Bone marrow (tissue), 2 donors: Measurements from ENCODE around the gene CPE.
"Not testable (repeated sequence)": the region's sequence is repeated elsewhere in the genome, so short reads cannot be mapped to it uniquely, and the experiment has no call there.

Experiments used
- DNase-seq, 2 donors: peaks; one replicate each; lab custom pipeline; 2025; lab: John Stamatoyannopoulos, UW

The CPE gene

DNA sequence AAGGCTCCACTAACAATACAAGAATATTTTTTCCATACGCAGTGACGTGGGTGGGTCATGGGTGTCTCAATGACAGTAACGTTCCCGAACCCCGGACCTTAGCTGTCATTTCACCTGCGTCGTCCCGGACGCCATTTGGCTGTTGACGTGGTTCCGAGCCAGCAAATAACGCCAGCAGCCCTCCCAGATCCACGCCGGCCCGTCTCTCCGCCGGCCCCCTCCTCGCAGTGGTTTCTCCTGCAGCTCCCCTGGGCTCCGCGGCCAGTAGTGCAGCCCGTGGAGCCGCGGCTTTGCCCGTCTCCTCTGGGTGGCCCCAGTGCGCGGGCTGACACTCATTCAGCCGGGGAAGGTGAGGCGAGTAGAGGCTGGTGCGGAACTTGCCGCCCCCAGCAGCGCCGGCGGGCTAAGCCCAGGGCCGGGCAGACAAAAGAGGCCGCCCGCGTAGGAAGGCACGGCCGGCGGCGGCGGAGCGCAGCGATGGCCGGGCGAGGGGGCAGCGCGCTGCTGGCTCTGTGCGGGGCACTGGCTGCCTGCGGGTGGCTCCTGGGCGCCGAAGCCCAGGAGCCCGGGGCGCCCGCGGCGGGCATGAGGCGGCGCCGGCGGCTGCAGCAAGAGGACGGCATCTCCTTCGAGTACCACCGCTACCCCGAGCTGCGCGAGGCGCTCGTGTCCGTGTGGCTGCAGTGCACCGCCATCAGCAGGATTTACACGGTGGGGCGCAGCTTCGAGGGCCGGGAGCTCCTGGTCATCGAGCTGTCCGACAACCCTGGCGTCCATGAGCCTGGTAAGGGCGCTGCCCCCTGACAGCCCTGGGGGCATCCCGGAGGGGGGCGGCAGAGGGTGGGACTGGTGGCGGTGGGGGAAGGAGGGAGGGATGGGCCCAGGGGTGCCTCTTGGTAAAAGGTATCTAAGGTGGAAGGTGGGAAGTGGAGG lies at the start of gene CPE:
Gene CPE, plus strand, starts transcription at position 264 of the 933 bp plus-strand sequence. Its CDS starts 214 bp downstream, at position 478.
- peak in 1 of 2 donors; percentile 22 for DNase-seq

DNA sequence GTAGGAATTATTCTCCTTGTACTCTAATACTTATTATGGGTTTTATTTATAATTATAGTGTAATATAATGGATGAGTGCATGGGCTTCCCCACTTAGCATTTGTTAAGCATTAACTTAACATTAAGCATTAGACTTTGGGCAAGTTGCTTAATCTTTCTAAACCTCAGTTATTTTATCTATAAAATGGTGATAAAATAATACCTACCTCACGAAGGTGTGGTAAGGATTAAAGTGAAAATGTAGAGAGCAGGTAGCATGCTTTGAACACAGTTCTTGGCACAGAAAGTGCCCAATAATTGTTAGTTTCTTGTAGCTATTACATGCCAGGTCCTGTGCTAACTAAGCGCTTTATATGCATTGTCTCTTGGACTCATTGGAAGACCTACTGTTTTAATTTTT lies 48.7 kb upstream of the CPE start:
- DNase-seq = no peak

DNA sequence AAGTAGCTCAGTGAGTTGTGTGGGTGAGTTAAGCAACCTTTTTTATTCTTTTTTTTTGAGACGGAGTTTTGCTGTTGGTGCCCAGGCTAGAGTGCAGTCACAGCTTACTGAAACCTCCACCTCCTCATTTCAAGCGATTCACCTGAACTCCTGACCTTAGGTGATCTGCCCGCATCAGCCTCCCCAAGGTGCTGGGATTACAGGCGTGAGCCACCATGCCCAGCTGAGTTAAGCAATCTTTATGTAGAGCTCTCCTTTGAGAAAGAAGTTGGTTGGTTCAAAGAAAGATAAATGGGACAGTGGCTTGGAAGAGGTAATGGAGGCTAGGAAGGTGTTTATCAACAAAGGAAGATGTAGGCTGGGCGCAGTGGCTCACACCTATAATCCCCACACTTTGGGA lies 48.1 kb upstream of the CPE start:
- no peak for DNase-seq

DNA sequence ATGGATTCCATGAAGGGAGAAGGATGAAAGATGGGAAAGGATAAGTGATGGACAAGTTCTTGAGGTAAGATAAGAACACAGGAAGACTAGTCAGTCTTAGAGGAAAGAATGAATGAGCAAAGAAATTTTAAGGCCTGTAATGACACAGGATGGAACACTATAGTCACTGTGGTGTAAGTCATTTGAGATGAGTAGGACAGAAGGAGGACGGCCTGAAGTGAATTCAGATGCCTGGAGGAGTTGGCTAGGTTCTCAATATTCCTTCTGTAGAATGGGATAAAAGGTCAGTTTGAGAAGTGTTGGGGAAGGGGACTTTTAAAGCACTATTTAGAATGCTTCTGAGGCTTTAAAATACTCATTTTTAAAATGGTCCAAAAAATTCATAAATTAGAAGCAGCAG lies 47.4 kb upstream of the CPE start:
- DNase-seq = no peak

DNA sequence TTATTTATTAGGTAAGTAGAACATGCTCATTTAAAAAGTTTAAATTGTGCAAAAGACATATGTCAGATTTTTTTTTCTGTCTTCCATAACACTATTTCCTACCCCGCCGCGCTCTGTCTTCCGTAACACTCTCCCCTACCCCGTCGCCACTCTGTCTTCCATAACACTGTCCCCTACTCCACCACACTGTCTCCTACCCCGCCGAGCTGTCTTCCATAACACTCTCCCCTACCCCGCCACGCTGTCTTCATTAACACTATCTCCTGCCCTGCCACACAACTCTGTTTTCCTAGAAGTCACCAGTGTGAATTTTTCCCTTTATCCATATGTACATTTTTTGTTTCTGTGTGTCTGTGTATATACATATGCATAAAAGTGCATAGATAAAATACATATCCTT lies 47.0 kb upstream of the CPE start:
- no peak for DNase-seq

DNA sequence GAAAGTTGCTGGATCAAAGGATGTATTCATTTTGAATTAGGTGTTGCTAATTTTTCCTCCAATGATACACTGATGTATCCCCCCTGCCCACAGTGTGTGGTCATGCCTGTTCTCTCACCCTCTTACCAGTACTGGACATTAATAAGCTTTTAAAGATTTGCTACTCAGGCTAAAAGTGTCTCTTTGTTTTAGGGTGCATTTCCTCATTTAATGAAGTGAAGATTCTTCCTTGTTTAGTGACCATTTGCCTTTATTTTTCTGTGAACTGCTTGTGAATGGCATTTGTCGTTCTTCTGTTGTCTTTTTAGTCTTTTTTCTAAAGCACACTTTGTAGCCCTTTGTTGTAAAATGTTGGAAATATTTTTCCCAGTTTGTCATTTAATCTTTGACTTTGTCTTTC lies 46.3 kb upstream of the CPE start:
- no peak for DNase-seq

DNA sequence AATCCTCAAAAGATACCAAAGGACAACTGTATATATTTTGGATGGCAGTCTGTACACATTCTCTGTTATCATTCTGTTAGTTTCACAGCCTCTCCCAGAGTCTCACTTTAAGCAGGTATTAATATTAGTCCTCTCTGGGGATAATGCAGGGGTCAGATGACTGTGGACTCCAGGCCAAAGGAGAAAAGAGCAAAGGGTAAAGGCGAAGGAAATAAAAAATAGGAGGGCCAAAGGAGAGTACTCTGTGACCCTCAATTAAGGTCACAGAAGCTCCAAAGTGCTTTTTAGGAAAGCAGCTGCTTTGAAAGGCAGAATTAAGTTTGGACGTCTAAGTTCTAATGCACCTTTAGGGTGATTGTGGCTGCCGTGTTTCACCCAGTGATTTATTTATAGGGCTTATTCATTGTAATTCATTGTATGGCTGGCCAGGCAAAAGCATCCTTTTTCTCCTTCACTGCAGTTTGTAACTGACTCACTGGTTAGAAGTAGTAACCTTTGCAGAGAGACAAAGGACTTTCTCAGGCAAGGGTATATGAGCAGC lies 43.6 kb upstream of the CPE start:
- DNase-seq = no peak

DNA sequence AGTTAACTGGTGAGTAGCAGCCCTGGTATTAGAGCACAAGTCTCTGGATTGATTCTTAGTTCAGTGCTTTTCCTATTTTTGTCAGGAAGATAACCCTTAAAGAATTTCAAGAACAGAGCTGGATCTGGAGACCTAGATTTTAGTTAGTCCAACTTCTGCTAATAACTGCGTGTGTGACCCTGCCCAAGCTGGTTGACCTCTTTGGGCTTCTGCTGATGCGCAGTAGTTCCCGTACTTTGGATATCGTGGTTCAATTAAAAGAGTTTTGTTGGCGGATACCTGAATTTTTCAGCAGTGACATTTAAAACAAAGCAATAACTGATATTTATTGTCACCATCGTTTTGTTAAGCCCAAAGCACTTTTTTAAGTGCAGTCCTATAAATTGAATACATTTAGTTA lies 42.1 kb upstream of the CPE start:
- DNase-seq = no peak

DNA sequence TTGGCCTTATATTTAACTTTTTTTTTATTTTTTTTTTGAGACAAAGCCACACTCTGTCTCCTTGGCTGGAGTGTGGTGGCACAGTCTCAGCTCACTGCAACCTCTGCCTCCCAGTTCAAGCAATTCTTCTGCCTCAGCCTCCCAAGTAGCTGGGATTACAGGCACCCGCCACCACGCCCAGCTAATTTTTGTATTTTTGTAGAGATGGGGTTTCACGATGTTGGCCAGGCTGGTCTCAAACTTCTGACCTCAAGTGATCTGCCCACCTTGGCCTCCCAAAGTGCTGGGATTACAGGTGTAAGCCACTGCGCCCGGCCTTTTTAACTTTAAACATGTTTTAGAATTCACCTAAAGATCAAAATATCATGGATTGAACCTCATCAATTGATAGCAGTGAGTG lies 36.5 kb upstream of the CPE start:
- DNase-seq = not testable (repeated sequence)

DNA sequence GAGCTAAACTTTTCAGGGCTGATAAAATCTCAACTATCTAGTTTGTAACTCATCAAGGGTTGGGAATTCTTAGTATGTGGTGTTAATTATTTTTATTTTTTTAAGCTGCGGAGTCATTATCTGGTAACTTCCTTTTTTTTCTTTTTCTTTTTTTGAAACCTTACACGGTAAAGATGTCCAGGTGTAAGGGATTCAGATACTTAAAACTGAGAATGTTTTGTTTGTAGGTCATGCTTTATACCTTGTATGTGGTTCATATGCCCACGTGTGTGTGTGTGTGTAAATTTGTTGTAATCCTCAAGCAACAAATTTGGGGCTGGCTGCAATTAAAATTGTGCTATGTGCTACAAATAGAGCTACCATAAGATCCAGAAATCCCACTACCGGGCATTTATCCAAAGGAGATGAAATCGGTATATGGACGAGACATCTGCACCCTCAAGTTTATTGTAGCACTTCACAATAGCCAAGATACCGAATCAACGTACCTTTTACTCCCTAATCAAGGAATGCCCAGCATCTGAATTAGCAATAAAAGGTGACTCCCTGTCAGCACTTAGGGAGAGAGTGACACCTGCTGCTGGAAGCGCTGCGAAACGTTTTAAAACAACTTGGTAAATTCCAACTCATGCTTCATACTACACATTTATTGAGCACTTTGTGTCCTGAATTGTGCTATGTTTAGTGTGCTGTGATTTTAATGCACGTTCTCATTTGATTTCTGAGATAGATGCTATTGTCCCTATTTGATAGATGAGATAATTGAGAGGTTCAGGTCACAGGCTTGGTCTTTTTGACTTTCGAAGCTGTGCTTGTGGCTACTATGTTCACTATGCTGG lies 35.2 kb upstream of the CPE start:
- peak in 1 of 2 donors; percentile 11 for DNase-seq

DNA sequence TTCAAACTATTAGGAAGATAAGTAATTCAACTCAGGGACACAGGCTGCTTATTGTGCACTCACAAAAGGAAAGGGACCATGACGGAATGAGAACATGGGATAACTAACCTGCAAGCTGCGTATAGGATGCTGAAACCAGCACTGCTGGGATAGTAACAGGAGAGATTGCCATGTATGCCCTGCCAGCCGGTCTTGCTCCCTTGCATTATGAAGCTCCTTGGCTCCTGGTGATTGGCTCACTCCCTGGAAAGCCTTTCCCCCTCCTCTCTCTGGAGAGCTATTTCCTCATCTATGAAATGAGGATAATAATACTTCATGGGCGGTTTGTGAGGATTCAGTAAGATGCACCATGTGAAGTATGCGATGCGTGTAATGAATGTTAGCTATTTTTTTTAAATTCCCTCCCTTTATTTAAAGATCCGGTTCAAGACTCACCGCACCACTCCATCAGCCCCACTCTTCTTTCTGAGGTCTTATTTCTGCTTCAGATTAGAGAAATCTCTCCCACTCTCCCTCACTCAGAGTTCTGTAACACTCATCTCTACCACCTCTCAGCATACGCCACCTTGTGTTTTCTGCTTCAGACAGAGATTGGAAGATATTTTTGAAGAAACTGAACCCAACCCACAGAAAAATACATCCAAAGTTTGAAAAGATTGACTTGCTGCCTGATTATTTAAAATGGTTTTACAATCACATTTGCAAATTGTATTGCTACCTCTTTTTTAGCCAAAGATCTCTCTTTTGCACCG lies 33.0 kb upstream of the CPE start:
- no peak for DNase-seq

DNA sequence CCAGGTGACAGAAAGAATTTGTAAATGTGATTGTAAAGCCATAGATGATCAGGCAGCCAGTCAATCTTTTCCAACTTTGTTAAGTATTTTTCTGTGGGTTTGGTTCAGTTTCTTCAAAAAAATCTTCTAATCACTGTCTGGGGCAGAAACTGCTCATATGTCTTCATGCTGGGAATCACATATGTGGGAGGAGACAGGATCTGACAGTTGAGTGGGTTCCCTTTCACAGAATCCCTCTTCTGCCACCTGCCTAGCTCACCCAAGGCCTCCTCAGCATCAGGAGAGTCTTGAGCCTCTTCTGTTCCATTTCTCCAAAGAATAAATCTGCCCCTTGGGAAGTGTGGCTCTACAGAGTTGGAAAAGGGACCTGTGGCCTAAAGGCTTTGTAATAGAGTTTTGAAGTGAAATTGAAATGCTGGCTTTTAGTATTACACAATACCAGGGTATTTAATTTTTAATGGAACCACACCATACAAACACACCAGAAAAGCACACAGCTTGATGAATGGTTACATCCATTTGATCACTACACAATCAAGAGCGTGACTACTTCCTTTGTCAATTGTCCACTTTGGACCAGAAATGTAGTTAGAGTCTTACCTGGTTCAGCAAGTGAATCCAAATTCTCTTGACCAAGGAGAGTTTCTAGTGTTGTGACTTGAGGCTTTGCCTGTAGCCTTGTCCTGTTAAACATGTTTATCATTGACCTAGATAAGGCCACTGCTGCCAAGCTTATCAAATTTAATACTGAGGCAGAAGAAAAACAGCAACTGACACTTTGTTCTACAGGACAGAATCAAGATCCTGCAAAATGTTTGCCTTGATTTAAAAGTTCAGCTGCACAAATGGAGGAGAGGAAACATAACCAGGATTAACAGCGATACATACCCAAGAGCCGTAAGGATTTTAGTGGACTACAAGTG lies 30.9 kb upstream of the CPE start:
- DNase-seq = no peak

DNA sequence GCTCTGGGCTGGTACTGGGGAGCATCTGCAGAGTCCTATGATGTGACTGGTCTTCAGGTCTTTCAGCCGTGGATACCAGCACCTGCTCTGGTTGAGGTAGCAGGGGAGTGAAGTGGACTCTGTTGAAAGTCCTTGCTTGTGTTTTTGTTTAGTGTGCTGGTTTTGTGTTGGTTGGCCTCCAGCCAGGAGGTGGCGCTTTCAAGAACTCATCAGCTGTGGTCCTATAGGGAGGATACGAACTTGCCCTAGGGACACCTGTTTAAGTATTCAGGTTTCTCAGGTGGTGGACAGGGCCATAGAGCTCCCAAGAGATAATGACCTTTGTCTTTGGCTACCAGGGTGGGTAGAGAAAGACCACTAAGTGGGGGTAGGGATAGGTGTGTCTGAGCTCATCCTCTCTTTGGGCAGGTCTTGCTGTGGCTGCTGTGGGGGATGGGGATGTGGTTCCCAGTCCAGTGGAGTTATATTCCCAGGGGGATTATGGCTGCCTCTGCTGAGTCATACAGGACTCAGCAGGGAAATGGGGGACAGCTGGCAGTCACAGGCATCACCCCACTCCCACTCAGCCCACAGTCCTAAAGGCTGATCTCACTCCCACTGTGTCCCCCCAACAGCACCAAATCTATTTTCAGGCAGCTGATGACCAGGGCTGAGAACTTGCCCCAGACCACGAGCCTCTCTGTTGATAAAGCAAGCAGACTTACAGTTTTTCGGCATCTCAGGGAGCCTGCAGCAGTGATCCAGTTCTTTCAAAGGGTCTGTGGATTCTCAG lies 27.3 kb upstream of the CPE start:
- no peak for DNase-seq

DNA sequence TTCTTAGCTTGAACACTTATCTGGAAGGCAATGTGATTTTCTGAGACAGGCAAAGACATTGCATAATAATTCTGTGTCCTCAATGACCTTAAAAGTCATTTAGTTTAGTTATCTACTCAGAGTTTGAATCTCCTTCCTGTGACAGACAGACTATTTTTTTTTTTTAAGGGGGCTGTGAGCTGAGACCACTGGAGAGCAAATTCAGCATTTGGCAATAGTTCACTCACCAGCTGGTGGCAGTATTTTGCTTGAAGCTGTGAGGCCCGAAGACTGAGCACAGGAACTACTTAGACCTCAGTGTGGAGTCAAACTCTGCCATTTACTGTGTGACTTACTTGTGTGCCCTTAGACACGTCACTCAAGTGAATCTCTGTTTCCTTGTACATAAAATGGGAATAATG lies 22.9 kb upstream of the CPE start:
- peak in 1 of 2 donors; percentile 11 for DNase-seq

DNA sequence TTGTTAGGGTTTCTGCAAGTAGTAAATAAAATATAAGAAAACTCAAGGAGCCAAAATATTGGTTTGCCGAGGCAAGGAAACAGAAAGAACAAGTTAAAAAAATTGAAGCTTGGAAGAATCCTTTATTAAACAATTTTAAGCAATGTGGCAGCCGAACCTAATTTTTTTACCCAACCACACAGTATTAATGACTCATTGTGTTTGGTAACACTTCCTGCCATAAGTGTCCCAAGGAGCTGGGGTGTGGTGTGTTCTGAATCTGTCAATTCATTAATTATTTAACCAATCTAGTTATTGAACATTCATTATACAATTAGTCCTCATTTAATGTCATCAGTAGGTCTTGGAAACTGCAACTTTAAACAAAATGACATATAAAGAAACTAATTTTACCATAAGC lies 19.3 kb upstream of the CPE start:
- DNase-seq = no peak

DNA sequence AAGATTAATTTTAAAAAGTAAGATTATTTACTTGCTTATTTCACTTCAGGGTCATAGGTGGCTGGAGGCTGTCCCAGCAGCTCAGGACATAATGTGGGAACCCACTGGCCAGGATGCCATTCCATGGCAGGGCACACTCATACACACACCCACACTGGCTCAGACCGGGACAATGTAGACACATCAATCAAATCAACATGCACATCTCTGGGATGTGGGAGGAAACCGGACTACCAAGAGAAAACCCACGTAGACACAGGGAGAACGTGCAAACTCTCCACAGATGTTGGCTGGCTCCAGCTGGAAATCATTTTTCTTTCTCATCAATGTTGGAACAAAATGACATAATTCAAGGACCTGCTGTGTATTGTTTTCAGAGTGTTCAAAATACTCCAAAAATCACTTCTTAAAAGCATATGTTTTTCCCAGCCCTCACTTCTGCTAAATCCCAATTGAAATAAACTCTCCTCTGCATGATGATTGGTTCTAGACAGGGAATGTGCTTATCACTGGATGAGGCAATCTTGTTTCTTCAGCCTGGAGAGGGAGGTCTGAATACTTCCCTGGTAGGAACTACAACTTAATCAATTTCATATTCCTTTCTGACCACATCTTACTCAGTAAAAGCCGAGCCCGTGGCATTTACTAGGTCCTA lies 18.6 kb upstream of the CPE start:
- DNase-seq = no peak

DNA sequence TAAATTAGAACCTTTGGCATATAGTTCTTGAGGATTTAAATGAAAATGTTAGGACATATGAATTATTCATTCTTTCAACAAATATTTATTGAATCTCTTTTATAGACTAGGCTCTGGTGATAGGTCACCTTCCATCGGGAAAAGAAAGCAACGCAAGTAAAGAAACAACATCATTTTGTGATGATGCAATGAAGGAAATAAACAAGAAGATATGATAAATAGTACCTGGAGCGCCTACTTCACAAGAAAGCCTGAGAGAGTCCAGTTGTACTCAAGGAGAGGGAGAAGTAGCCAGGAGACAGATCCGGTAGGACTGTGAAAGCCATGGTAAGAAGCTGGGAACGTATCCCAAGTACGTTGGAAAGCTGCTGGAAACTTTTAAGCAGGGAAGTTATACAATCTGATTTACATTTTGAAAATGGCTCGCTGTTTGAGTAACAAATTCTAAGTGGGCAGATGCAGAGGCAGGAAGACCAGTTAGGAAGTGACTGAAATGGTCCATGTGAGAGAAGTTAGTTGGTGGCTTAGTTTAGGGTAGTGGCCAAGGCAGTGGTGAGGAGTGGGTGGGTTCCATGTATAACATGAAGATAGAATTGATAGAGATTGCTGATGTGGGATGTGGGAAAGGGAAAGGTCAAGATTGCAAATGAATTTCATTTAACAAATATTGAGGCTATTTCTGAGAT lies 17.7 kb upstream of the CPE start:
- no peak for DNase-seq

DNA sequence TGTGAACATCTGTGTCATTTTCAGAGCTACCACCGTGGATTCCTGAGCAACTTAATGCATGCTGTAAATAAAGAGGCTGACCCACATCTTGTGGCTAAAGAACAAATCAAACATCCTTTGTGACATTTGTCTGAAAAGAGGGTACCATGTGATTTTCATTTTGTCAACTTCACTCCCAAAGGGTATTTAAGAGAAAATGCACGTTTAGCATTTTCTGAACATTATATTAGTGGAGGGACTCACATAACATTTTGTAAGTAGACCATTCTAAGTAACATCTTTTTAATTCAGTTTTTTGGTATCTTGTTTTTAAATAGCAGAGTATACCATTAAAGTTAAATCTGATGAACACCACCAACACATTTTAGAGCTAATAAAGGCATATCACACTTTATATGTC lies 17.0 kb upstream of the CPE start:
- DNase-seq = no peak
